HG02623 (cell line): ENCODE data around the gene MEAK7.

Experiments
- ATAC-seq: cut with Tn5 transposase; IDR thresholded peaks from one replicate; pipeline ENCODE4 v1.9.1; 2021; ENCODE audit warnings: moderate library complexity; ENCODE audit not compliant: unreplicated experiment

The MEAK7 gene, protein sequence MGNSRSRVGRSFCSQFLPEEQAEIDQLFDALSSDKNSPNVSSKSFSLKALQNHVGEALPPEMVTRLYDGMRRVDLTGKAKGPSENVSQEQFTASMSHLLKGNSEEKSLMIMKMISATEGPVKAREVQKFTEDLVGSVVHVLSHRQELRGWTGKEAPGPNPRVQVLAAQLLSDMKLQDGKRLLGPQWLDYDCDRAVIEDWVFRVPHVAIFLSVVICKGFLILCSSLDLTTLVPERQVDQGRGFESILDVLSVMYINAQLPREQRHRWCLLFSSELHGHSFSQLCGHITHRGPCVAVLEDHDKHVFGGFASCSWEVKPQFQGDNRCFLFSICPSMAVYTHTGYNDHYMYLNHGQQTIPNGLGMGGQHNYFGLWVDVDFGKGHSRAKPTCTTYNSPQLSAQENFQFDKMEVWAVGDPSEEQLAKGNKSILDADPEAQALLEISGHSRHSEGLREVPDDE

DNA sequence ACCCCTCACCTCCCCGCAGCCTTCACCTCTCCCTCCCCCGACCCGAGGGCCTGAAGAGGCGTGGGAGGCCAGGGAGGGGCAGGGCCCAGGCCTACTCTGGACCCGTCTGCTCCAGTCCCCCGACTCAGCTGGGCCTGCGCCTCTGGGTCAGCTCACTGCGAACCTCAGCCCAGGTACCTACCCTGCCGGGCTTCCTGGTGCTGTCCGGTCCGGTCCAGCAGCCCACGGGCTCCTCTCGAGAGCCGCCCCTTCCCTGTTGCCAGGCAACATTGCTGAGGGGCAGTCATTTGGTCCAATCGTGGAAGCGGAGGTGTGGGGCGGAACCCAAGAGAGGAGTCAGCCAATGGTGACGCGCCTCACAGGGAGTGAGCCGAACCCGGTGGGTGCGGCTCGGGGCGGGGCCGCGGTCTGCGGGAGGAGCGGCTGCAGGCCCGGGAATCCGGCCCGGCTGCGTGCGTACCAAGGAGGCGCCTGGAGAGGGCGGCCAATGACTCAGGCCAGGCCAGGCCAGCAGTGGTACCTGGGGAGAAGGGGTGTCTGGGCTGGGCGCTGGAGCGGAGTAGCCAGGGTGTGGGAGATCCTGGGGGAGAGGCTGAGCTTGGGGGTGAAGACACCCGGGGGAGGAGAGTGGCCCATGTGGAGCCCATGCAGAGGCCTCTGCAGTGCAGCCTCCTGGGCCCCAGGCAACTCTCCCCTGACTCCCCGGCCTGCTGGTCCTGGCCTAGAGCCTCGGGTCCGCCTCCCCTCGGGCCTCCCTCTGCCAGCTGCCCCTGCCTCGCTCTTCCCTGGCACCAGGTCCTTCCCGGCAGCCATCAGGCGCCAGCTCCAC is at the start of gene MEAK7:
Gene MEAK7 (minus strand): TSS at position 240 of the 829 bp plus-strand sequence. CDS start 6,573 bp downstream, outside the sequence.
- peak; percentile 97 for ATAC-seq

DNA sequence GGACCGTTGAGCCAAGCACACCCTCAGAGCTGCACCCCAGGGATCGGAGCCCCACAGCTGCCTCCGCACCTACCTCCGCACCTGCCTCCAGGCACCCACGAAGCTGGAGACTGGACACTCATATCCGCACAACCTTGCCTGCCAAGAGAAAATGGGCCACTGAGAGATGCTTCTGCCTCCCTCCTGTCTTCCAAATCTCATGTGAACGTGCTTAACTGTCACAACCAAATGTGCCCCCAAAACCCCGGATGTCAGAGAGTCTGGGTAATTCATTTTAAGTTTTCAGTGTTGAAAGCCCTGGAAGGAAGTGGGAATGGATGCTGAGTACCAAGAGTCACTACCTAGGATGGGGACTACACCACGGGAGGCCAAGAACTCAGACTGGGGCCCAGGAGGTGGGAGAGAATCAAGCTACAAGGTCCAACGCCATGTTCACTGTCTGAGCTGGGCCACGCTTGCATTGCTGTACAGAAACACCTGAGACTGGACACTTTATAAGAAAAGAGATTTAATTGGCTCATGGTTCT is 49.5 kb upstream of the MEAK7 start:
- no peak for ATAC-seq

DNA sequence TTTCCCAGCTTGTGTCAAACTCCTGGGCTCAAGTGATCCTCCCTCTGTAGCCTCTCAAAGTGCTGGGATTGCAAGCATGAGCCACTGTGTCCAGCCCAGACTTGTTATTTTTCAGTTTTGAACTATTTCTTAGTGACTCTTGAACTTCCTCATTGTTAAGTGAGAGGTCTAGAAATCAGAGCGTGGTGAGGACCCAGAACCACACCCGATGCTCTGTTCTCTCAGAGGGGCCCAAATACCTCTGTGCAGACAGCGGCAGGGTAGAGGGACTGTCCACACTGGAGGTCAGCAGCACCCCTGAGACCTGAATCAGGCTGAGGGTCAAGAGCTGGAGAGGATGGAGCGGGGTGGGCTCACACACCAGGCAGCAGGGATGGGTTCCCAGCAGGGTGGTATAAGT is 47.7 kb upstream of the MEAK7 start:
- ATAC-seq = no peak

DNA sequence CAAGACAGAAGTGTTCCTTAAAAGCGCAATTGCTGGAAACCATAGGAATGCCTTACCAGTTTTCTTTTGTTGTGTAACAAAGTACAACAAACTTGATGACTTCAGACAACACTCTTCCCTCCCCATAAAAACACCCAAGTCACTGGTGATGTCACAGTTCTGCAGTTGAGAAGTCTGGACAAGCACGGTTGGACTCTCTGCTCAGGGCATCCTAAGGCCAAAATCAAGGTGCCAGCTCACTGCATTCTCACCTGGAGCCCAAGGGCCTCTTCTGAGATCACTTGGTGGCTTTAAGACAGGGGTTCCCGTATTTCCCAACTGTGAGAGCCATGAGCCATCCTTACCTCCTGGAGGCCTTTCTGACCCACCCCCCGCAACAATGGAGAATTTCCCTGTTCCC is 45.6 kb upstream of the MEAK7 start:
- ATAC-seq = no peak

DNA sequence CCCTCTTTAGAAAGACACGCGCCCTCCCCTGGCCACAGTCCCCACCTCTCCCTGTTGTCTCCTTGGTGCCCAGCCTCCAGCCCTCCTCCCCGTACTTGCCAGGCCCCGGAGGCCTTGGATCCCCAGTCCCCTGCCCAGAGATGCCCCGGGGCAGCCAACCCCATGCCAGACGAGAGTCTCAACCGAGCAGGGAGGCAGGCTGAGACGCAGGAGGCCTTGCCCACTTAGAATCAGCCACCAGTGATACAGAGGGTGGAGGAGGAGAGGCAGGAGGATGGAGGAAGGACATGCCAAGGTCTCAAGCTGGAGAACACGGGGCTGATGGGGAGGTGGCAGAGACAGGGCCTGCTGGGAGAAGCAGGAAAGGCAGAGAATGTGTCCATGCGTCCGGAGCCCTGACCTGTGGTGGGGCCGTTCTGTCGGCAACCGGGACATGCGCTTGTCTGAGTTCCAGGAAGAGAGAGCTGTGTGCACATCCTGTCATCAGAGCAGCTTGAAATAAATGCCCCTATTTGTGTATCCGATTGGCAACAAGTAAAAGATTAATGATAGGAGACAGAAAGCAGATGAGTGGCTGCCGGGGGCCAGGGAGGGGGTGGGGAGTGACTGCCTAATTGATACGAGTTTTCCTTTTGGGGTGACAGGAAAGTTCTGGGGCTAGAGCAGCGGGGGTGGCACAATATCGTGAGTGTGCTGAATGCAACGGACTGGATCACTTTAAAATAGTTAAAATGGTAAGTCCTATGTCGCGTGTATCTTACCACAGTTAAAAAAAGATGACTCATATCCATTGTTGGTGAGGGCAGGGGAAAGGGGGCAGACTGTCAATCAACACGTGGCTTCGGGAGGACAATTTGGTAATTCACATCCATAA is 44.7 kb upstream of the MEAK7 start:
- no peak for ATAC-seq

DNA sequence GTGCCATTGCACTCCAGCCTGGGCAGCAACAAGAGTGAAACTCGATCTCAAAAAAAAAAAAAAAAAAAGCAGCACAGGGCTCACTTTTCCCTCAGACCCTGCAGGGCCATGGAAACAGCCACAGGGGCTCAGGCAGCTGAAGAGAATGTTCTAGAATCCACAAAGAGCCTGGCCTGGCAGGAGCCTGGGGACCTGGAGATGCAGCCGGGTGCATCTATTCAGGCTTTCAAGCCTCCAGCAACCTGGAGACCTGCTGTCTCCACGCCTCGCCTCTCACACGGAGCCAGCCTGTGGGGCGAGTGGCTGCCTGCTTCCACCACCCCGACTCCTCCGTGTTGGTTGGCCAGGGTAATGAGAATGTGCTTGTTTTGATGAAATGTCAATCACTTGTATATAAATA is 44.0 kb upstream of the MEAK7 start:
- ATAC-seq = no peak

DNA sequence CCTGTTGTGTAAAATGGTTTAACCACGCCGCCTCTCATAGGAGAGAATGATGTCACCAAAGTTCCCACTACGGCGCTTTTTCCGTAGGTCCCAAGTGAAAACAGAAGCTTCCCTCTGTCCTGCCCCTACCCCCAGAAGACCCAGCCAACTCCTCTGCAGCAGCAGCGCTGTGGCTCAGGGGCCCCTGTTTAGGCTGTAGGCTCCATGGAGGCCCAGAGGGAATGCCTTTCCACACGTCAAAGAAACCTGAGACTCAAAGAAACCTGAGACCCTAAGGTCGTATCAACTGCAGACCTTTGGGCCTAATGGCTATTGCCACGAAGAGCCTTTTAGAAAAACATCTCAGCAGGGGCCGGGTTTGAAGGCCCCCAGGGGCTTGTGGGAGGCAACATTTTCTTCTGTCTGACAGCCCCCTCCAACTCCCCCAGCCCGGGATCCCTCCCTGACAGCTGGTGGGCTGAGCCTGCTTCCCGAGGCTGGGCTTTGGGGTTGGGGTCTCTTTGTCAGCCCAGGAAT is 43.1 kb upstream of the MEAK7 start:
- ATAC-seq = no peak

DNA sequence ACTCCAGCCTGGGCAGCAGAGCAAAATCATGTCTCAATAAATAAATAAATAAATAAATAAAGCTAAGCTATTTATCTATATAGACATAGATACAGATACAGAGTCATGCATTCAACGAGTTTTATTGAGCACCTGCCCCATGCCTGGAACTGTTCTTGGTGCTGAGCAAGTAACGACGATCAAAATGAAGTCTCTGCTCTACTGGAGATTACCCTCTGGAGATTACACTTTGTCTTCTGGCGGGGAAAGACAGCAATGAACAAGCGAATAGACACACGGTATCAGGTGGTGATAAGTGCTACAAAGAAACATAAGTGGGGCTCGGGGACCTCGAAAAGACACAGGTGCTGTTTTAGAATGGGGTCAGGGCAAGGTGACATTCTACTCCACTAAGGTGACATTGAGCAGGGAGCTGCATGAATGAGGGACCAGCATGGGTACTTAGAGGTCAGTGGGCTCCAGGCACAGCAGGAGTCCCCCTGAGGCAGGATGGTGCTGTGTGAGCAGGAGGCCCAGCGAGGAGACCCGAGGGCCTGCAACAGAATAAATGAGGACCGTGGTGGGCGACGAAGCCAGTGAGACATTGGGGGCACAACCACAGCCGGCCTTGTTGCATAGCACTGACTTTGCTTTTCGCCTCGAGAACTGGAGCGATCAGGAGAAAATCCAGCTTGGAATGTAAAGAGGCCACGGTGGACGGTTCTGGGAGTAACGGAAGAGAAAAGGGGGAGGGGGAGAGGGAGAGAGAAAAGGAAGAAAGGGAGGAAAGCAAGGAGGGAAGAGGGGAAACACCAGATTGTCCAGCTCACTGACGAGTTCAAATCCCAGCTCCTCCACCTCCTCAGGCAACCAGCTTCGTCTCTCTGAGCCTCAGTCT is 42.4 kb upstream of the MEAK7 start:
- no peak for ATAC-seq

DNA sequence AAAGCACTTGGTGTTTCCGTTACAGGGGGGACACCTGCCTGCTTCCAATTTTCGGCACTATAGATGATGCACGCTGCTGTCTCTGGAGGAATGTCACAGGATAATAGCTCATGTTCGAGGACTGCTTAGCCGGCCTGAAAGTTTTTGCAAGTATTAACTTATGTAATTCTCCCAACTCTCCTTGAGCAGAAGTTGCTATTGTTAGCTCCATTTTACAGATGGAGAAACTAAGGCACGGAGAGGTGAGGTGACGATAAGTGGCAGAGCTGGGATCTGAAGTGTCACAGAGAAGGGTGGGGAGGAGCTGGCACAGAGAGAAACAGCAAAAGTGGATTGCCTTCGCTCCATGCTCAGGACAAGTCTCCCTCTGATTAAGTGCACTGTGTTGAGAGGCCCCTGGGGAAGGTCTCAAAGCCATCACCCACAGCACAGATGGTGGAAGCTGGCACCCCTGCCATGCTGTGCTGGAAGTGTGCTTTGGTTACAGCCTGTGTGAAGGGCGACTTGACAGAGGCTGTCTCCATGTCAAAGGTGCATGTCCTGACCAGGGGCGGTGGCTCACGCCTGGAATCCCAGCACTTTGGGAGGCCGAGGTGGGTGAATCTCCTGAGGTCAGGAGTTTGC is 40.8 kb upstream of the MEAK7 start:
- ATAC-seq = no peak

DNA sequence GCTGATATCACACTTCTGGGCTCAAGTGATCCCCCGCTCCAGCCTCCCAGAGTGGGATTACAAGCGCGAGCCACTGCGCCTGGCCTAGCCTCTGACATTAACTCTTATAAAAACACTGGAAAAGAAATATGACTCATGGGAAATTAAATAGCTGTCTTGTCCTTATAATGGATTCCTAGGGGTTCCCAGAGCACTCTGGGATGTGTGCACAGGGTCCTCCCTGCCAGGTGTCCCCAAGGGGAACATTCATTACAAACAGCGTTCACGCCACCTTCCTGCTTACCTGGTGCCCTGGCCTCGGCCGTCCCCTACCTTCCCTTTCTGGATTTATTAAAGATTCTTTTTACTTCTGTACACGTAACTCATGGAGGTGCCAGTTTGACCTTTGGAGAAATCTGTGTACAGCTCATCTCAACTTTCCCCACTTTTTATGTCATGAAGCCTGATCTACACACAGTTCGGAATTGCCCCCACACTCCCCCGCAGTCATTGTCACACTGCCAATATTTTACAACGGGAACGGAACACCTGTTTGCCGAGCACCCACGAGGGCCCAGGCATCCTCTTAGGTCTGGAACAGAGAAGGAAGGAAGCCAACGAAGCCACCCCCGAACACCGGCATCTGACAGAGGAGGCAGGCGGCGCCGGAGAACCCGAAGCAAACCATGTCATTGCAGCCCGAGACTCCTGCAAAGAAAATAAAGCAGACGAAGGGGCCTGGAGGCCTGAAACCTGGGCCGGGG is 39.7 kb upstream of the MEAK7 start:
- ATAC-seq = no peak

DNA sequence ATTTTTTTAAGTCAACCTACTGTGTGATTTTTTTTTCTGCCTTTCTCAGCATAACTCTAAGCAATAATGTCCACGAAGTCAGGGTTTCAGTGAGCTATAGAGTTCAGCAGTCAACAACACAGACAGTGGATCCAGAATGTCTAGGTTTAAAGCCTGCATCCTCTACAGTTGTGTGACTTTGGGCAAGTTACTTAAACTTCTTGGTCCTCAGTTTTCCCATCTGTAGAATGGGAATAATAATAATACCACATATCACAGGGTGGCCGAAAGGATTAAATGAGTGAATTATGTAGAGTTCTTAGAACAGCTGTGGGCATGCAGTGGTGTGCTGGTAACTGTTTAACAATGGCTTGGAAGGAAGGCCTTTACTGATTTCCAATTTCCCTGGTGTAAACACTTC is 38.8 kb upstream of the MEAK7 start:
- ATAC-seq = no peak

DNA sequence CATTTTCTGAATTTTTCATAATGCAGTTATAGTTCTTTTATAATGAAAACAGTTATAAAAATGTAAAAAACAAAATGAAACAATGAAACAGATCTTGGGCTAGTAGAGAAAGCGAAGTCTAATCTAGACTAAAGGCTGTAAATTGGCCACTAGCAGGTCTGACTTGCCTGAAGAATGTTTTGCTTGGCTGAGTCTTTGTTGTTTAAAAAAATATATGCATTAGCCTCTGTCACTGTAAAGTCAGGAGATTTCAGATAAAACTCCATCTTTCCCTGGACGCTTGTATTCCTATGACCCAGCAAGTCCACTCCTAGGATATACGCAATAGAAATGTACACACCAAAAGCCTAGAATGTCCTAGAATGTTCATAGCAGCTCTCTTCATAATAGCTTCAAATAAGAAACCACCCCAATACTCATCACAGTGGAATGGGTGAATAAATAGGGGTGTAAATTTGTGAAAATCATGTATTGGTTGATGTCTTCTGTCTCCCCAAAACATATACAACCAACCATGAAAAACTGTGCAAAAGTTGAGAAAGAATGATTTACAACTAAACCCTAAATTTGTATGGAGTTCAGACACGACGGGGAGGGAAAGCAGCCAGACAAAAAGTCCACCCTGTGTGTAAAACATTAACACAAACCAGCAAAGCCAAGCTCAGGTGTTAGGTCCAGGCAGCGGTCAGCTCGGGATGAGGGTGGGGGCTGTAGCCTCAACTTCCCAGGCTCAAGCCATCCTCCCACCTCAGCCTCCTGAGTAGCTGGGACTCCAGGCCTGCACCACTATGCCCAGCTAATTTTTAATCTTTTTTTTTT is 37.7 kb upstream of the MEAK7 start:
- no peak for ATAC-seq

DNA sequence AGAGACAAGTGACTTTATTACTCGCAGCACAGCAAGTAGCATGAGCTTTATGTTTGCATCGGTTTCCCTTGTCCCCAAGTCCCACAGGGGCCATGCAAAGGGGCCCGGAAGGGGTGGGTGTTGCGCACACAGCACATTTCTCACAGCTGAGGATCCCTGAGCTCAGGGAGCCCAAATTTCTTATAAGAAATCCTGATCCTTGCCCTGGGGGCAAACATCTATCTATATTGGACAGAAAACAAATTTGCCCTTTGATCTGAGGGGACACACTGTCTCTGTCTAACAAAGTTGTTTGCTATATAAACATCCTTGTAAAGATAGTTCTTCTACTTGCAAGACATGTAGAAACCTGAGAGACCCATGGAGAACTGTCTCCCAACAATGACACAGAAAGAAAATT is 35.7 kb upstream of the MEAK7 start:
- ATAC-seq = no peak

DNA sequence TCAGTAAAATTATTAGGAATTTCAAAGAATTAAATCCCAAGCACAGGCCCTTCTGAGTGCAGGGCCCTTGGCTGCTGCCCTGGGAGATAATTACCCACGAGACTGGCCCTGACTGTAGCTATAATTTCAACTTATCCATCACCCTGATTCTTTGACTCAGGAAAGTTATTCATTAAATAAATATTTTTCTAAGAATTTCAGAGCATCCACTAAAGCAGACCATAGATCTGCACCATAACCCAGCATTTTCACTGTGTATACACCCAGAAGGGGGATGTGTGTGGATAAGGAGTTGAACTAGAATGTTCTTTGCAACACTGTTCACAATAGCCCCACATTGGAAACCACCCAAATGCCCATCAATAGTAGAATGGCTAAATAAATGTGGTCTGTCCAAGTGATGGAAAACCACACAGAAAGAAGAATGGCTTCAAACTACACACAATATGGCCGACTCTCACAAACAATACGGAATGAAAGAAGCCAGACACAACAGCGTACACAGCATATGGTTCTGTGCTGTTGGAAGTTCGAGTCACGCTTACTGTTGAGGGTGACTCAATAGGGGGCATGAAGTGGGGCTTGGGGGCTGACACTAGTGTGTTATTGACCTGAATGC is 33.9 kb upstream of the MEAK7 start:
- ATAC-seq = no peak

DNA sequence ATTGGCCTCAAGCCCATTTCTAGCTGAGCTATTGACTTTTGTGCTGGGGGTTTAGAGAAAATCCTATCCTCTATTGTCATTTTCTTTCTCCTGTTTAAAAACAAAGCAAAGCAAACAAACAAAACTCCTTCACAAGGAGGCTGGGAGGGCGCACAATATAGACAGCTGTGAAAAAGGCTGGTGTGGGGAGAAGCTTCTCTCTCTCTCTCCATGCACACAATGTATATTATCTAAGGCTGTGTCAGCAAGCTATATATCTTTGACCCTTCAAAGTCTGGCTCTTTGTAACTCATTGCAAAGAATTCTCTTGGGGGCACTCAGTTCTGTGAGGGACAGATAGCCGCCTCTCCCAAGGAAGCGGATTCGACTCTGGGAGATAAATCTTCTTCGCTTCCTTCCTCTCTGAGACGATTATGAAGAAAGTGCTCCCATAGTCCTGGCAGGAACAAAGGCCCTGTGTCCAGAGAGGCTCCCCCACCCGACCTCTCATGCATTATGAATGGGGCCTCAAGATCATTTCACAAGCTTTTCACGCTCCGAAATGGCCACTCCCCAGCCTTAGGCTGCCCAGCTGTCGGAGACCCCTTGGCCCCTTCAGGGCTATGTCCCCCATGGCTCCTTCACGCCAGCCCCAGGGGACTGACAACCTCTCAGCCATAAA is 33.2 kb upstream of the MEAK7 start:
- no peak for ATAC-seq

DNA sequence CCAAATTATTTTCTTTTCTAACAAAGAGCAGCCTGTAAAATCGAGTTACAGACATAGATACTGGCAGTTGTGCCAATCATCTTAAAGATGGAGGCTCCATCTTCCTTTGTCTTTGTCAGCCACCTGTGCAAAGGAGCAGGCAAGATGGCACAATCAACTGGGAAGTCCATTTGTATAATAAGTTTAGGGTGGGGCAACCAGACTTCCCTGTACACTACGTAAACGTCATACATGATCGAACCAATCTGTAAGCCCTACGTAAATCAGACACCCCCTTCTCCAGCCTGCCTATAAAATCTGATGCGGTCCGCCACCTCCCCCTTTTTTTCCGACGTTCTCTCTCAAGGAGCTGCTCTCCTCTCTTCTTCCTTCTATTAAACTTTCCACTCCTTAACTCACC is 31.4 kb upstream of the MEAK7 start:
- ATAC-seq = no peak

DNA sequence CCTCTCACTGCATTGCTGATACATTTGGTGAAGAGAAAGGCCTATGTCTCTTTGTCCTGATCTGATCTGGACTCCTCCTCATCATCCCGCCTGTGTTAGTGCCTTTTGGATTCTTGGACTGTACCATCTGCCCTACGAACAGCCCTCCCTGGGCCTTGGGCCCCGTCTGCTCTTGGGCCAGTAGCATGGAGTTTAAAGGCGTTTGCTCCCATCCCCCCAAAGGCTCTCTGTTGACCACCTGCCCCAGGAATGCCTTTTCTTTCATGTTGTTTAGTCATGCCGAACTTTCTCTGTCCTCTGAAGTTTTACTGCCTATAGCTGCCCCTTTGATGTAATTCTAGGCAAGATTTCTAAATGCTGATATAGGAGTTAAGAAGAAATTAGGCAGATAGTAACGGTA is 30.9 kb upstream of the MEAK7 start:
- no peak for ATAC-seq
